Occipital lobe (tissue), 2 donors: Measurements from ENCODE around the gene MARCHF9. TPM values are rescaled to one million over a fixed set of nuclear protein-coding genes. Genes with fewer than 3 reads are reported as not detected.
"Not testable (repeated sequence)": the region's sequence is repeated elsewhere in the genome, so short reads cannot be mapped to it uniquely, and the experiment has no call there.

ENCODE experiments used
- DNase-seq: peaks from one replicate; lab custom pipeline; 2025; lab: John Stamatoyannopoulos, UW
- total RNA-seq: library from RNA; depleted of rRNA; stranded (reverse); fragments of >200 nt; gene quantifications from one replicate; pipeline ENCODE4 v1.2.3, GENCODE V29; 2014

The MARCHF9 gene, protein sequence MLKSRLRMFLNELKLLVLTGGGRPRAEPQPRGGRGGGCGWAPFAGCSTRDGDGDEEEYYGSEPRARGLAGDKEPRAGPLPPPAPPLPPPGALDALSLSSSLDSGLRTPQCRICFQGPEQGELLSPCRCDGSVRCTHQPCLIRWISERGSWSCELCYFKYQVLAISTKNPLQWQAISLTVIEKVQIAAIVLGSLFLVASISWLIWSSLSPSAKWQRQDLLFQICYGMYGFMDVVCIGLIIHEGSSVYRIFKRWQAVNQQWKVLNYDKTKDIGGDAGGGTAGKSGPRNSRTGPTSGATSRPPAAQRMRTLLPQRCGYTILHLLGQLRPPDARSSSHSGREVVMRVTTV
- 15.9 TPM for total RNA-seq

DNA sequence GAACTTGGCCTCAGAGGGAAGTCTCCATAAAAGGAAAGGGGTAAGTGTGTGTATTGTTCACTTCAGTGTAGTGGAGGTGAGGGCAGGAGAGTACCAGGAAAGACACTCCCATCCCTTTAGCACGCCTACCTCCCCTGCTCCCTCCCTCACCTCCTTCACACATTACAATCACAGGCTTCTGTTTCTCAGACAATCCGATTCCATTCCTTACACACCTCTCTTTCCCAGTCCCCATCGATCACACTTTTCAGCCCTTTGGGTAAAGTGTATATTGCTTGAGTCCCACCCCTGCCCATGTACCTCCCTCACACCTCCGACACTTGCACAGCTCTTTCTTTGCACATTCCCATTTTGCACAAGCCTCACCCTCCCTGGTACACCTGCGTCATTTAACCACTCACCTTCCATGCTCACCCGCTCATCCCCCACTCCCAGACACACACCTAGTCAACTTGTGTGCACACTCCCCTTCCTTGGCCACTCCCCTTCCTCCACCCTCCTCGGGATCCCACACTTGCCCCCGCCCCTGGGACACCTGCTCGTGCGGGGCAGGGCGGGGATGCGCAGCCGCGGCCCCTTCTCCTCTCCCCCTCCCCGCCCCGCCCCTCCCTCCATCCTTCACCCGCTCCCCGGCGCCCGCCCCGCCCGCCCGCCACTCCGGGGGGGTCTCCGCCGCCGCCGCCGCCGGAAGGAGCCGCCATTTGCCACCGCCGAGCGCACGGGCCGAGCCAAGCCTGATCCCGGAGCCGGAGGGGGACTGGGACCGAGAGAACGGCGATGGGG lies at the start of gene MARCHF9:
Gene MARCHF9 (plus strand): TSS at position 693 of the 783 bp plus-strand sequence. CDS start 426 bp downstream, outside the sequence.
- peak; percentile 14 for DNase-seq

DNA sequence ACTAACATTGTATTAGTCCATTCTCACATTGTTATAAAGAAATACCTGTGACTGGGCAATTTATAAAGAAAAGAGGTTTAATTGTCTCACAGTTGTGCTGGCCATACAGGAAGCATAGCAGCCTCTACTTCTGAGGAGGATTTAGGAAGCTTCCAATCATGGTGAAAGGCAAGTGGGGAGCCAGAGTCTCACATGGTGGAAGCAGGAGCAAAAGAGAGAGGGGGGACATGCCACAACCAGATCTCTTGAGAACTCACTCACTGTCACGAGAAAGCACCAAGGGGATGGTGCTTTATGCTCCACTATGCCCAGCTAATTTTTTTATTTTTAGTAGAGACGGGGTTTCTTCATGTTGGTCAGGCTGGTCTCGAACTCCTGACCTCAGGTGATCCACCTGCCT lies 47.7 kb upstream of the MARCHF9 start:
- DNase-seq = no peak

DNA sequence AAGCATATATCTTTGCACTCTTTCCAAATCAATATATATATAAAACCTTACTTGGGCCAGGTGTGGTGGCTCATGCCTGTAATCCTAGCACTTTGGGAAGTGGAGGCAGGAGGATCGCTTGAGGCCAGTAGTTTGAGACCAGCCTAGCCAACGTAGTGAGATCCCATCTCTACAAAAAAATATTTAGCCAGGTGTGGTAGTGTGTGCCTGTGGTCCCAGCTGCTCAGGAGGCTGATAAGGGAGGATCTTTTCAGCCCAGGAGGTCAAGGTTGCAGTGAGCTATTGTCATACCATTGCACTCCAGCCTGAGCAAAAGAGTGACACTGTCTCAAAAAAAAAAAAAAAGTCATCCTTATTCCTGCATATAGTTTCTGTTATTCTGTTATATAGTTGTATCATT lies 46.6 kb upstream of the MARCHF9 start:
- DNase-seq = no peak

DNA sequence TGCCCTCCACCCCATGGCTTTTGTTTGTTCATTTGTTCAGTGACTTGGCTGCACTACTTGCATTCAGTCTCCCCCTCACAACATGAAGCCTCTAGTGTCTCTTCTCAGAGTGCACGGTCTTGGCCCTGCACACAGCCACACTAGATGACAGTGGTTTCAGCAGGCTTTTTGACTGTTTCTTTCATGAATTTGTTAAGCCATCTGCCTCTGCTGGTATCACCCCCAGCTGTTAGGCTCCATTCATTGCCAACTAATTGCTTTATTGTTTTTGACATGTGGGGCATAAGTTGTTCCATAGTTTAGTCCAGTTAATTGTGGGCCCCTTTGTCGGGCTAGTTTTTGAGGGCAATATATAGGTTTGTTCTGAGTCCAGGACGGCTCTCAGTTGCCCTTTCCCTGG lies 42.2 kb upstream of the MARCHF9 start:
- DNase-seq = no peak

DNA sequence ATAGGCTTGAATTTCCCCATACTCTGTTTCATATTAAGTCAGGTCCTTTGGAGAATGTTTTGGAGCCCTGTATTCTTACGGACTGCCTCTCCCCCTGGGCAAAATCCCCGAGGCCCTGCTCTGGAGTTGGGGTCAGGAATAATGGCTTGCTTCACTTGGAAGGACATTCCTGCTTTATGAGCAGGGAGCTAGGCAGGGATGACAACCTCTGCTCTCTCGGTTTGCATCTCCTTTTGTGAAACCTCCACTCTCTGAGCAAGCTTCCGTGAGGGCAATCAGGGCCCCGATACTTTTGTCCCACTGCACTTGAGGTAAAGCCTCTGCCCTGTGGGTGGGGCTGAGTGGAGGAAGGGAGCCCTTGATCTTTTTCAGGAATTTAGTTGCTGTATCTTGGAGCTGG lies 41.7 kb upstream of the MARCHF9 start:
- no peak for DNase-seq

DNA sequence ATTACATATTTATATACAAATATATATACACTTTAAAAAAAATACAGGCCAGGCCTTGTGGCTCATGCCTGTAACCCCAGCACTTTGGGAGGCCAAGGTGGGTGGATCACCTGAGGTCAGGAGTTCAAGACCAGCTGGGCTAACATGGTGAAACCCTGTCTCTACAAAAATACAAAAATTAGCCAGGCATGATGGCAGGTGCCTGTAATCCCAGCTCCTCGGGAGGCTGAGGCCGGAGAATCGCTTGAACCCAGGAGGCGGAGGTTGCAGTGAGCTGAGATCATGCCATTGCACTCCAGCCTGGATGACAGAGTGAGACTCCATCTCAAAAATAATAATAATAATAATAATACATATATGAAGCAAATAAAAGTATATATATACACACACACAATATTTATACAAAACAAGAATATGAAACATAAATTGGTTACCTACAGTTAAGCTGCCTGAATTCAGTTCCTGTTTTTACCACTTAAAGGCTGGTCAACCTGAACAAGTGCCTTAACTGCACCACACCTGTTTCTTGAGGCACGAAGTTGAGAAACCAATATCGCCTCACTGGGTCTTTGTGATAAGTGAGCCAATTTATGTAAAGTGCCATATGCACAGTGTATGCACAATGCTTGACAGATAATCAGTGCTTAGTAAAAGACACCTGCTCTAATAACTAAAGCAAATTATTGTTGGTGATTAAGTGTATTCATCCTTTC lies 39.7 kb upstream of the MARCHF9 start:
- DNase-seq = not testable (repeated sequence)

DNA sequence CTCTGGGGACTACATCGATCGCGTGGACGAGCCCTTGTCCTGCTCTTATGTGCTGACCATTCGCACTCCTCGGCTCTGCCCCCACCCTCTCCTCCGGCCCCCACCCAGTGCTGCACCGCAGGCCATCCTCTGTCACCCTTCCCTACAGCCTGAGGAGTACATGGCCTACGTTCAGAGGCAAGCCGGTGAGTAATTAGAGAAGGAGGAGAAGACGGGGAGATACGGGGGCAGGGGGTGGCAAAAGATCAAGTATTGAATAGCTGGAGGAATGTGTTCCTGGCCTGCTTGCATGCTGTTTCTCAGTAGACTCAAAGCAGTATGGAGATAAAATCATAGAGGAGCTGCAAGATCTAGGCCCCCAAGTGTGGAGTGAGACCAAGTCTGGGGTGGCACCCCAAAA lies 39.1 kb upstream of the MARCHF9 start:
- DNase-seq = no peak

DNA sequence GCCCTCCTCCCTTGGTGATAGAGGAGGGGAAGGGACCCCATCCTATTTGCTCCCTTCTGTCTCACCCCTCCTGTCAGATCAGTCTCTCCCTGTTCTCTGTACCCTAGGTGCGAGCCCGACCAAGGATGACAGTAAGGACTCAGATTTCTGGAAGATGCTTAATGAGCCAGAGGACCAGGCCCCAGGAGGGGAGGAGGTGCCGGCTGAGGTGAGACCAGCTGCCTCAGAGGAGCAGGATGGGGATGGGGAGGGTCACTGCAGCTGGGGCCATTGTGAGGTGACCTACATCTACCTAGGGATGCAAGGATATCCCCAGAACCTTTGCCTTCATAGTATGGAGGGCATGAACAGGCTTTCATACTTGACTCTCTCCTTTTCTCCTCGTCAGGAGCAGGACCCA lies 38.6 kb upstream of the MARCHF9 start:
- DNase-seq = no peak

DNA sequence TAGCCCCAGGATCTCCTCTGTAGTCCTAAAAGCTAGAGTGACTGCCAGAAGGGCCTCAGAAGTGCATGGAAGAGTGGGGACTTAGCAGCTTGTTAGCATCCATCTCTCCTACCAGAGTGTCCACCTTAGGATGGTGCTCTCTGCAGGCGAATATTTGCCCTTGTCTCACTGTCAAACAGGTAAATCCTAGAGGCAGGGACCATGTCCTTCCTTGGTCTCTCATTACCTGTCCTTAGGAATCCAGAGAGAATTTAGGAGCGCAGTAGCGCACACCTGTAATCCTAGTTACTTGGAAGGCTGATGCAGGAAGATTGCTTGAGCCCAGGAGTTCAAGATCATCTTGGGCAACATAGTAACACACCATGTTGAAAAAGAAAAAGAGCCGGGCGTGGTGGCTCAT lies 37.8 kb upstream of the MARCHF9 start:
- no peak for DNase-seq

DNA sequence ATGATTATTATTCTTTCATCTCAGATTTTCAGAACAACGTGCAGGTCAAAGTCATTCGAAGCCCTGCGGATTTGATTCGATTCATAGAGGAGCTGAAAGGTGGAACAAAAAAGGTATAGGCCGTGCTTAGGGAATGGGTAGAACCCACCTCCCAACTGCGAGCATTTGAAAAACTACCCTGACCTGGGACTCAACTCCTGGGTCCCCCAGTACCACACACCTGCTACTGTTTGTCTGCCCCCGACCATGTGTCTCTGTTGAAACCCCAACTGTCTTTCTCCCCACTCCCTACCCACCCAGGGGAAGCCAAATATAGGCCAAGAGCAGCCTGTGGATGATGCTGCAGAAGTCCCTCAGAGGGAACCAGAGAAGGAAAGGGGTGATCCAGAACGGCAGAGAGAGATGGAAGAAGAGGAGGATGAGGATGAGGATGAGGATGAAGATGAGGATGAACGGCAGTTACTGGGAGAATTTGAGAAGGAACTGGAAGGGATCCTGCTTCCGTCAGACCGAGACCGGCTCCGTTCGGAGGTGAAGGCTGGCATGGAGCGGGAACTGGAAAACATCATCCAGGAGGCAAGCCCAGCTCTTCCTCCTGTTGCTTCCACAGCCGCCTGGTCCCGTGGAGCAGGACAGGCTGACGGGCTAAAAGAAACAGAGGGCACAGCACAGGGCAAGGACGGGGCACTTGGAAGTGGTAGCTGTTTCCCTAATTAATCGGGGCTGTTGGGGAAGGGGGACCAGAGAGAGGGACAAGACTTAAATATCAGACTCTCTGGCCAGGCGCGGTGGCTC lies 36.9 kb upstream of the MARCHF9 start:
- DNase-seq = no peak

DNA sequence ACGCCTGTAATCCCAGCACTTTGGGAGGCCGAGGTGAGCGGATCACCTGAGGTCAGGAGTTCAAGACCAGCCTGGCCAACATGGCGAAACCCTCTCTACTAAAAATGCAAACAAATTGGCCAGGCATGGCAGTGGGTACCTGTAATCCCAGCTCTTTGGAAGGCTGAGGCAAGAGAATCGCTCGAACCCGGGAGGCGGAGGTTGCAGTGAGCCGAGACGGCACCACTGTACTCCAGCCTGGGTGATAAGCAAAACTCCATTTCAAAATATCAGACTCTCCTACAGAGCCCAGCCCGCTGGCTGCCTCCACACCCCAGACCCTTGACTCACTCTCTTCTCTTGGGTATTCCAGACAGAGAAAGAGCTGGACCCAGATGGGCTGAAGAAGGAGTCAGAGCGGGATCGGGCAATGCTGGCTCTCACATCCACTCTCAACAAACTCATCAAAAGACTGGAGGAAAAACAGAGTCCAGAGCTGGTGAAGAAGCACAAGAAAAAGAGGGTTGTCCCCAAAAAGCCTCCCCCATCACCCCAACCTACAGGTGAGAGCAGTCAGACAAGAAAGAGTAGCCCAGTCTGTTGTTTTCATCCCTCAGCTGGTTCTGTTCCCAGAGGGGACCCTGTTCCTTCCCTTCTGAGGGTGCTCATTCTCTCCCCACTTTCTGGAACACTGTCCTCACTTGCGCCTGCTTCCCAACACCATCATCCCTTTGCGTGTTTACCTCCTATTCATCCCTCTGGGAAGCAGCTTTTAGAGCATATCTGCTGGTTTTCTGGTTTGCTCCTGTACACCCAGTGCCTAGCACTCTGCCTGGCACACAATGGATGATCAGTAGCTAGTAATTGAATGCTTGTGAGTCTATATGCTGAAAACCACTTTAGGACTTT lies 36.0 kb upstream of the MARCHF9 start:
- no peak for DNase-seq

DNA sequence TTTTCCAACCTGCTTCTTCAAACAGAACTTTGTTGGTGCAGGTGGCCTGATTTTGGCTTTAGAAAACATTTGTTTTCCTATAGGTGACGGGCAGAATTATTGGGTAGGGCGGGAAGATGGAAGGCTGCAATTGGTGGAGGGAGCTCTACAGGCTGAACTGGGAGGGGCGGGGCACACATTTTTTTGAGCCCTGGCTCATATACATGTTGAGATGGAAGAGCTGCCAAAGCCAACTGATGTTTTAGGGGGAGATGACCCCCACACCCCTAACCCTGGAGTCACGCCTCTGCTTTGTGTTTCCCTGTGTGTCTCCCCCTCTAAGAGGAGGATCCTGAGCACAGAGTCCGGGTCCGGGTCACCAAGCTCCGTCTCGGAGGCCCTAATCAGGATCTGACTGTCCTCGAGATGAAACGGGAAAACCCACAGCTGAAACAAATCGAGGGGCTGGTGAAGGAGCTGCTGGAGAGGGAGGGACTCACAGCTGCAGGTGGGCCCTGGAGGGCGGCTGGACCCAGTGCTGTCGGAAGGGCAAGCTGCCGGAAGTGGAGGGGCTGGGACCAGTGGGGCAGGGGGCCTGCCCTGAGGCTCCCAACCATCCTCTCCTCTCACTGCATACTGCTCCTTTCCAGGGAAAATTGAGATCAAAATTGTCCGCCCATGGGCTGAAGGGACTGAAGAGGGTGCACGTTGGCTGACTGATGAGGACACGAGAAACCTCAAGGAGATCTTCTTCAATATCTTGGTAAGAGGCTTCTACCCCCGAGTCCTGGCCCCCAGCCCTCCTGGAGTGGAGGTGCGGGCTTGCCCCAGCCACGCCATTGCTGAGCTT lies 34.9 kb upstream of the MARCHF9 start:
- no peak for DNase-seq

DNA sequence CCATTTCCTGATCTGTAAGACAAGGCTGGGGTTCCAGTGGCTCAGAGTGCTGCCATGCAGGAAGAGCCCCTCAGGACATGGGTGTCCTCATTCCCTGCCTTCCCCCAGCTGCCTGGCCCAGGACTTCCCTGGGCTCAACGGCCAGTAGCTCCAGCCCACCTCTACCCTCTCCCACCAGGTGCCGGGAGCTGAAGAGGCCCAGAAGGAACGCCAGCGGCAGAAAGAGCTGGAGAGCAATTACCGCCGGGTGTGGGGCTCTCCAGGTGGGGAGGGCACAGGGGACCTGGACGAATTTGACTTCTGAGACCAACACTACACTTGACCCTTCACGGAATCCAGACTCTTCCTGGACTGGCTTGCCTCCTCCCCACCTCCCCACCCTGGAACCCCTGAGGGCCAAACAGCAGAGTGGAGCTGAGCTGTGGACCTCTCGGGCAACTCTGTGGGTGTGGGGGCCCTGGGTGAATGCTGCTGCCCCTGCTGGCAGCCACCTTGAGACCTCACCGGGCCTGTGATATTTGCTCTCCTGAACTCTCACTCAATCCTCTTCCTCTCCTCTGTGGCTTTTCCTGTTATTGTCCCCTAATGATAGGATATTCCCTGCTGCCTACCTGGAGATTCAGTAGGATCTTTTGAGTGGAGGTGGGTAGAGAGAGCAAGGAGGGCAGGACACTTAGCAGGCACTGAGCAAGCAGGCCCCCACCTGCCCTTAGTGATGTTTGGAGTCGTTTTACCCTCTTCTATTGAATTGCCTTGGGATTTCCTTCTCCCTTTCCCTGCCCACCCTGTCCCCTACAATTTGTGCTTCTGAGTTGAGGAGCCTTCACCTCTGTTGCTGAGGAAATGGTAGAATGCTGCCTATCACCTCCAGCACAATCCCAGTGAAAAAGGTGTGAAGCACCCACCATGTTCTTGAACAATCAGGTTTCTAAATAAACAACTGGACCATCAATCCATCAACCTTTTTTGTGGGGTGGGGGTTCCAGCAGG lies 34.0 kb upstream of the MARCHF9 start:
- no peak for DNase-seq

DNA sequence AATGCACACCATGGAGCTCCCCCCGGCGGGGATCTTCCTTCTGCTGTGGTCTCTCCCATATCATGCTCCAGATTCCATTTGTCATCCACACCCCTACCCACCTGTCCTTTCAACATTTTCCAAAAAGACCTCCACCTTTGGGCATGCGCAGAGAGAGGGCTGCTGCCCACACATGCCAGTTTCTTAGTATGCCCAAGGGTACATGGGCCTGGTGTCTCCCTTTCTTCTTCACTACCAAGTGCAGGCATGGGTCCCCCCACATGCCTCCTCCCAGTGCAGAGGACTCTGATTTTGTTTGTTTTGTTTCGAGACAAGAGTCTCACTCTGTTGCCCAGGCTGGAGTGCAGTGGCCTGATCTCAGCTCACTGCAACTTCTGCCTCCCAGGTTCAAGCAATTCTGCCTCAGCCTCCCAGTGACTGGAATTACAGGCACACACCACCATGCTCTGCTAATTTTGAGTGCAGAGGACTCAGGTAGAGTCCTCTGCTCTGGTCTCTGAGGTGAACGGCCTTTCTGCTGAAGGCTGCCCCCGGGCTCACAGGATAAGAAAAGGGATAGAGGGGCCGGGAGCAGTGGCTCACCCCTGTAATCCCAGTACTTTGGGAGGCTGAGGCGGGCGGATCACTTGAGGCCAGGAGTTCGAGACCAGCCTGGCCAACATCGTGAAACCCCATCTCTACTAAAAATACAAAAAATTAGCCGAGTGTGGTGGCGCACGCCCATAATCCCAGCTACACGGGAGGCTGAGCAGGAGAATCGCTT lies 32.9 kb upstream of the MARCHF9 start:
- DNase-seq = not testable (repeated sequence)

DNA sequence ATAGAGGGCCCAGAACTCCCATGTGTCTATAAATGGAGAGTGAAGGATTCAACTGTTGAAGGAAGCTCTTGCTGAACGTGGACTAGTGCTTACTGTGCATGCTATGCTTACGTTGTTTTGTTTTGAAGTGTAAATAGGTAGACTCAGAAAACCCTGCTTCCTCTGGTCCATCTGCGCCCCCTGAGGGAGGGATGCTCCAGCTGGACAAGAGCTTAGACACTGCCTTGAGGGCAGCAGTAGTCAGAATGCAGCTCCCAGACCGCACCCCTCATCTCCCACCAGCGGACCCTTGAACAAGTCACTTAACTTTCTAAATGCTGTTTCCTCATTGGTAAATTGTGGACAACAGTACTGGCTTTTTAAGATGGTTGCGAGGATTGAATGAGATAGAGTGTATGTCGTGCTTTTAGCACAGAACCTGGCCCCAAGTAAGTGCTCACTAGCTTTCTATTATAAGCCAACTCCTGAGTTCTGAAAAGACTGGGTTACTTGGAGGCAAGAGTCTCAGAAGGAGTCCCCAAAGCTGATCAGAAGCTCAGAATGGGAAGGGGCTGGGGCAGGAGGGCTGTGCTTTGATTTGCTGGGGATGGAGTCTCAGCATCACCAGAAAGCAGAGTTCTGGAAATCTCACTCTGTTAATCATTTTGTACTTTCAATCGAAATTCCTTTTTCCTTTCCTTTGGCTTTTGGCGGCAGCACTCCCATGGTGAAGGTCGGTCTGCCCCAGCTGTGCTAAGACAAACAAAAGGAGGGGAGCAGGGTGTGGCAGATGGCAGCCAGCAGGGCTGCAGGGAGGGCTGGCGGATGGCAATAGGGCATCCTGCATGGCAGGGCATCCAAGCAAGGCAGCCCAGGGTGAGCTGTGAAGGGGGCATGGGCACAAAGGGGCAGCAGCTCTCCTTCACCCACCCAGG lies 31.9 kb upstream of the MARCHF9 start:
- no peak for DNase-seq

DNA sequence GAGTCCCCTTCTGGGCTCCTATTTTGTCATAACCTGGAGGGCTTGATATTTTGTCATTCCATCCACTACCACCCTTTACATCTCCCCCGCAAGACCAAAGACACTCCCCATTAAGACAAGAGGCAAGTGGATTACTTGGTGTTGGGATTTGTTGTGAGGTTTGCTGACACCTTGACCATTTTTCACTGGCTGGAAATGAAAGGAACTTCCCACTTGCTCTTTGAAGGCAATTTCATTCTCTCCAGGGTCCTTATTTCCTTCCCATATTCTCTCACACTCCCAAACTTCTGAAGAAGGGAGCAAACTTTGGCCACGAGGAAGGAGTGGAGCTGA lies 31.3 kb upstream of the MARCHF9 start:
- no peak for DNase-seq
